Daoy (cell line): ENCODE results near the gene EPHB2. TPM values are rescaled to one million over a fixed set of nuclear protein-coding genes. Genes with fewer than 3 reads are reported as not detected.
A peak's percentile ranks its signal among the peaks of the same experiment; 100 is the strongest.

Experiments
- DNase-seq: peaks from one replicate; pipeline ENCODE4 v3.0.0-alpha.2; 2015; ENCODE audit warnings: low read depth
- total RNA-seq: library from RNA; depleted of rRNA; stranded (reverse); fragments of >200 nt; shearing (Covaris generic); gene quantifications from 2 replicates; pipeline ENCODE4 v1.2.3, GENCODE V29; 2014

EPHB2 gene
- total RNA-seq, 1 experiment from 2014 or later = 94.2 TPM

- no peak for DNase-seq
Measured at GRCh38 chr1:22778862-22779520, 68.4 kb downstream of the EPHB2 start.

GRCh38 chr1:22780696-22781095 lies 70.1 kb downstream of the EPHB2 start:
- peak; percentile 62 for DNase-seq

GRCh38 chr1:22781483-22781882 lies 70.8 kb downstream of the EPHB2 start:
- DNase-seq = no peak

- DNase-seq = no peak
Measured at GRCh38 chr1:22782406-22782805, 71.8 kb downstream of the EPHB2 start.

GRCh38 chr1:22784317-22784716 lies 73.7 kb downstream of the EPHB2 start:
- DNase-seq = no peak

GRCh38 chr1:22784737-22785136 lies 74.1 kb downstream of the EPHB2 start:
- no peak for DNase-seq

GRCh38 chr1:22786101-22786500 lies 75.5 kb downstream of the EPHB2 start:
- DNase-seq = no peak

- DNase-seq = no peak
Measured at GRCh38 chr1:22786719-22787489, 76.3 kb downstream of the EPHB2 start.

- DNase-seq = no peak
Measured at GRCh38 chr1:22787636-22788035, 77.0 kb downstream of the EPHB2 start.

- DNase-seq = peak; percentile 15
Measured at GRCh38 chr1:22788254-22788661, 77.6 kb downstream of the EPHB2 start.

- DNase-seq = peak; percentile 51
Measured at GRCh38 chr1:22789356-22789994, 78.8 kb downstream of the EPHB2 start.

GRCh38 chr1:22790232-22791008 lies 79.8 kb downstream of the EPHB2 start:
- no peak for DNase-seq

- DNase-seq = no peak
Measured at GRCh38 chr1:22791831-22792347, 81.2 kb downstream of the EPHB2 start.

GRCh38 chr1:22792396-22793160 lies 81.9 kb downstream of the EPHB2 start:
- no peak for DNase-seq

- DNase-seq = no peak
Measured at GRCh38 chr1:22793647-22794046, 83.0 kb downstream of the EPHB2 start.

GRCh38 chr1:22794647-22795365 lies 84.2 kb downstream of the EPHB2 start:
- DNase-seq = no peak

- DNase-seq = no peak
Measured at GRCh38 chr1:22795366-22795714, 84.7 kb downstream of the EPHB2 start.

GRCh38 chr1:22796642-22797041 lies 86.0 kb downstream of the EPHB2 start:
- no peak for DNase-seq

GRCh38 chr1:22798083-22798482 lies 87.4 kb downstream of the EPHB2 start:
- DNase-seq = no peak

GRCh38 chr1:22799971-22800370 lies 89.3 kb downstream of the EPHB2 start:
- no peak for DNase-seq

- no peak for DNase-seq
Measured at GRCh38 chr1:22800629-22801028, 90.0 kb downstream of the EPHB2 start.
